GM12873 (cell line): Measurements from ENCODE around the gene GARIN5A.

Experiments
- TF ChIP-seq, protein P1 (sequence below): IDR thresholded peaks from 2 replicates; pipeline ENCODE4 v1.5.1; 2012; ENCODE audit warnings: low read depth, mild to moderate bottlenecking, moderate library complexity, low read length, control low read depth; ENCODE audit not compliant: insufficient read depth; ENCODE audit errors: missing control alignments

GARIN5A gene

DNA sequence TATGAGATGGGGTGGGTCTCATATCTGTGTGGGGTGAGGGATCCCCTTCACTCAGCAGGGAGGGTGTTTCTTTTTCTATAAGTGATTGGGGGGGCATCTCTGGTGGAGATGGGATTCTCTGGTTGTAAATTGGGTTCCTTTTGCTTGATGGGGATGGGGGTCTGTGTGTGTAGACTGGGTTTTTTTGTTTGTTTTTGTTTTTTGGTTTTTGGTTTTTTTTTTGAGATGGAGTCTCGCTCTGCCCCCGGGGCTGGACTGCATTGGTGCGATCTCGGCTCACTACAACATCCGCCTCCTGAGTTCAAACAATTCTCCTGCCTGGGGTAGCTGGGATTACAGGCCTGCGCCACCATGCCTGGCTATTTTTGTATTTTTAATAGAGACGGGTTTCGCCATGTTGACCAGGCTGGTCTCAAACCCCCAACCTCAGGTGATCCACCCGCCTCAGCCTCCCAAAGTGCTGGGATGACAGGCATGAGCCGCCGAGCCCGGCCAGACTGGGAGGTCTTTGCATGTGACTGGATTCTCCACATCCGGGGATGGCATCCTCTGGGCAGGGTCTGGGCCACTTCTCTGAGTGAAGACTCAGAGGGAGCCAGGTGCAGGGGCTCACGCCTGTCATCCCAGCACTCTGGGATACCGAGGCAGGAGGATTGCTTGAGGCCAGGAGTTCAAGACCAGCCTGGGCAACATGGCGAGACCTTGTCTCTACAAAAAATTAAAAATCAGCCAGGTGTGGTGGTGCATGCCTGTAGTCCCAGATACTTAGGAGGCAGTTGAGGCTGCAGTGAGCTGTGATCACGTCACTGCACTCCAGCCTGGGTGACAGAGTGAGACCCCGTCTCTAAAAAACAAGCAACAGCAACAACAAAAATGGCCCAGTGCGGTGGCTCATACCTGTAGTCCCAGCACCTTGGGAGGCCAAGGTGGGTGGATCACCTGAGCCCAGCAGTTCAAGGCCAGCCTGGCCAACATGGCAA is 43.2 kb downstream of the GARIN5A start:
- TF ChIP-seq, protein P1, sequence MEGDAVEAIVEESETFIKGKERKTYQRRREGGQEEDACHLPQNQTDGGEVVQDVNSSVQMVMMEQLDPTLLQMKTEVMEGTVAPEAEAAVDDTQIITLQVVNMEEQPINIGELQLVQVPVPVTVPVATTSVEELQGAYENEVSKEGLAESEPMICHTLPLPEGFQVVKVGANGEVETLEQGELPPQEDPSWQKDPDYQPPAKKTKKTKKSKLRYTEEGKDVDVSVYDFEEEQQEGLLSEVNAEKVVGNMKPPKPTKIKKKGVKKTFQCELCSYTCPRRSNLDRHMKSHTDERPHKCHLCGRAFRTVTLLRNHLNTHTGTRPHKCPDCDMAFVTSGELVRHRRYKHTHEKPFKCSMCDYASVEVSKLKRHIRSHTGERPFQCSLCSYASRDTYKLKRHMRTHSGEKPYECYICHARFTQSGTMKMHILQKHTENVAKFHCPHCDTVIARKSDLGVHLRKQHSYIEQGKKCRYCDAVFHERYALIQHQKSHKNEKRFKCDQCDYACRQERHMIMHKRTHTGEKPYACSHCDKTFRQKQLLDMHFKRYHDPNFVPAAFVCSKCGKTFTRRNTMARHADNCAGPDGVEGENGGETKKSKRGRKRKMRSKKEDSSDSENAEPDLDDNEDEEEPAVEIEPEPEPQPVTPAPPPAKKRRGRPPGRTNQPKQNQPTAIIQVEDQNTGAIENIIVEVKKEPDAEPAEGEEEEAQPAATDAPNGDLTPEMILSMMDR: no peak

DNA sequence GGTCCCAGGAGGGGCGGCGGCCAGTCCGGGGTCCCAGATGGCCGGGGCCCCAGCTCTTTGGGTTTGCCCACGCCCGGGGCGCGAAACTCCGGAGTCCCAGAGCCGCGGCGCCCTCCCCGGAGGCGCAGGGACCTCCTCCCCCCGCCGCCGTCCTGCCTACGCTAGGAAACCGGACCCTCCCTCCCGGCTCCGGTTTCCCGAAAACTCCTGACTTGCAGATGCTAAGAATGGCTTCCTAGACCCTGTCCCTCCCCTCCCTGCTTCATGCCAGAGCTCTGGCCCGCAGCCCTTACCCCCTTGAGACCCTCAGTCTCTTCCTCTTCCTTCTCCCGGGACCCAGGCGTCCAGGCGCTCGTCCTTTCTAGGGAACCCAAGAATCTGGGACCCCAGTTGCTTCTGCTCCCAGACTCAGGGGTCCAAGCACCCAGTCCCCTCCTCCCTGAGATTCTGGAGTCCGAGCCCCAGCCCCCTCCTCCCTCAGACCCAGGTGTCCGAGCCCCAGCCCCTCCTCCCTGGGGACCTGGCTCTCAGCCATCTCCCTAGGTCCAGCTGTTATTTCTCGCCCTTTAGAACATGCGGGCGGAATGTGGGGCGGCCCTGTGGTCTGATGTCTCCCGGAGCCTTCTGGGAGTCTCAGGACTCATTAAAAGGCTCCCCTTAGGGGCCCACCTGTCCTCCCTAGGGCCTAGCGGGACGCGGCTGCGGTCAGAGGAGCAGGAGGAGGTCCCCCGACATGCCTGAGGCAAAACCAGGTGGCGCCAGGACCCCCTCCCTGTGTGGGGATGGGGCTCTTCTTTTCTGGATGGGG is 44.2 kb downstream of the GARIN5A start, which contains the start of gene MYBPC2:
Gene MYBPC2, plus strand, starts transcription at position 672 of the 808 bp plus-strand sequence. Its CDS starts 62 bp downstream, at position 734.
- TF ChIP-seq, protein P1: no peak

DNA sequence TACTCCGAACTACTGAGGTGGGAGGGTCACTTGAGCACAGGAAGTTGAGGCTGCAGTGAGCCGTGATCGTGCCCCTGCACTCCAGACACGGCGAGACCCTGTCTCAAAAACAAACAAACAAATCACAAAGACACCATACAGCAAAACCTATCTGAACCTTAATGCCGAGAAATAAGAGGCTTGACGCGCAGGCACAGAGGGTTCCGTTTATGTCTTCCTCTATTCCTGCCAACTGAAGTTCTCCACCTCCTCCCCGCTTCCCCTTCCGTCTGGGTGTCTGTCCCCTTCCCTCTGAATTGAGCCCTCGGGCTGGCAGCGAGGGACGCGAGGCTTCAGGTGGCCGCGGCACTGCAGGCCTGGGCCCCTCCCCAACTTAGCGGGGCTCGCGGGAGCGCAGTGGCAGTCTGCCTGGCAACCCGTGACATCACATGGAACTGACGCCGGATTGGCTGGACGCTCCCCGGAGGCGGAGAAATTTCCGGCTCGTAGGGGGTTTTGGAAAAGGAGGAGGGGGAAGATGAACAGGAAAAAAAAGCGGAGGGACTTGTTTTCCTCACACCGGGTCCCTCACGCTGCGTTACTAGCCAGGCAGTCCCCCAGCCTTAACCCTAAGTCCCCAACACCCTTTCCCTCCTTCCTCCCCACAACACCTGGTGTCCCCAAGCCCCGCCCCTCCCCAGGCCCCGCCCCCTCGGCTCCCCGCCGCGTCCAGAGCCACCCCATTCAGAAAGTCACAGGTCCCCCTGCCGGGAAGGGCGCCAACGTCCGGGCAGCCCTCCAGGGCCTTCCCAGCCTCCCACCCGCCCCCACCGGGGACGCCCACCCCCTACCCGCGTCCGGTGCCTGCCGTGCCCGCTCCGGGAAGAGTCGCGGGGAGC is 45.1 kb downstream of the GARIN5A start:
- TF ChIP-seq, protein P1: no peak

DNA sequence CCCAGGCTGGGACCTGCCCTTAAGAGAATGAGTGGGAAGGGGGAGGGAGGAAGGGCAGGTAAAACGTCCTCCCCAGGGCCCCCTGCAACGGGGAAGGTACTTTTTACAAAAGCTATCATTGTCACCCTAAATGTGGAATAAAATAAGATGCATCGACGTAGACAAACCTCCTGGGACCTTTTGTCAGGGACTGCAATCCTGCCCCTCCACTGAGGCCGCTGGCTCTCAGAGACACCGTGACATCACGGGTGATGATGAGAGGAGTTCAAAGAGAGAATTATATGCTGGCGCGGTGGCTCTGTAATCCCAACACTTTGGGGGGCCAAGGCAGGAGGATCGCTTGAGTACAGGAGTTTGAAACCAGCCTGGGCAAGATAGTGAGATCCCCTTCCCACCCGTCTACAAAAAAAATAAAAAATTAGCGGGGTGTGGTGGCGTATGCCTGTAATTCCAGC is 45.7 kb downstream of the GARIN5A start:
- TF ChIP-seq, protein P1: no peak

DNA sequence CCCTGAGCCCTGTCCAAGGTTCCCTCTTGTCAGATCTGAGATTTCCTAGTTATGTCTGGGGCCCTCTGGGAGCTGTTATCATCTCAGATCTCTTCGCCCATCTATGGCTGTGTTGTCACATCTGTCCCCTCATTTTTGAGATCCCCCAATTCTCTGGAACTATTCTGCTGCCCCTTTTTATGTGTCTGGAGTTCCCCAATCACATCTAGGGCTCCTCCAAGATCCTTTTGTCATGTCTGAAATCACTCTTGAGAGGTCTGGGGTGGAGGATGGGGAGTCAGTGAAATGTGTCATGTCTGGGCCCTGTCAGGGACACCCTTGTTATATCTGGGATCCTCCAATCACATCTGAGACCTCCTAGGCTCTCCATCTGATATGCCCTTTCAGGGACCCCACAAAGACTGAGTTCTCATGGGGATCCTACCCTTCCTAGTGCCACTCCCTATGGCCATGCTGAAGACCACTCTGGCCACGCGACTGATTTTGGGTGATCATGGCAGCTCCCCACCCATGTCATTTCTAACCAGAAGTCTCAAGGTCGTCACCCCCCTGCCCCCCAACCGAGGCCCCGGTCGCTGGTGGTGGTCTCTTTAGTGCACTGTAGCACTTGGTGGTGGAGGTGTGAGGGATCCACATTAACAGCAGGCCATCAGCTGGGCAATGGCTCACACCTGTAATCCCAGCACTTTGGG is 47.7 kb downstream of the GARIN5A start:
- TF ChIP-seq, protein P1: no peak

DNA sequence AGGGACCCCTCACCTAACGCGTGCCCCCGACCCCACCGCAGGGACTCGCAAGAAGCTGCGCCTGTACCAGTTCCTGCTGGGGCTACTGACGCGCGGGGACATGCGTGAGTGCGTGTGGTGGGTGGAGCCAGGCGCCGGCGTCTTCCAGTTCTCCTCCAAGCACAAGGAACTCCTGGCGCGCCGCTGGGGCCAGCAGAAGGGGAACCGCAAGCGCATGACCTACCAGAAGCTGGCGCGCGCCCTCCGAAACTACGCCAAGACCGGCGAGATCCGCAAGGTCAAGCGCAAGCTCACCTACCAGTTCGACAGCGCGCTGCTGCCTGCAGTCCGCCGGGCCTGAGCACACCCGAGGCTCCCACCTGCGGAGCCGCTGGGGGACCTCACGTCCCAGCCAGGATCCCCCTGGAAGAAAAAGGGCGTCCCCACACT is 48.6 kb downstream of the GARIN5A start:
- TF ChIP-seq, protein P1: no peak
